B cell (primary cell): Measurements from ENCODE around the gene HS6ST3. TPM values are rescaled to one million over a fixed set of nuclear protein-coding genes. Genes with fewer than 3 reads are reported as not detected.

Experiments
- ATAC-seq: fragments of 200-7000 bp; cut with Tn5 transposase; one replicate; pipeline ENCODE4 v1.10.0; 2021; ENCODE audit warnings: low read depth, mild to moderate bottlenecking, moderate number of reproducible peaks, moderate library complexity
- CTCF ChIA-PET: fragments of 350-600 bp; sonication (Branson Sonifier 250); formaldehyde crosslinking; loops from one replicate; lab custom pipeline; 2021; ENCODE audit warnings: antibody characterized with exemption, inconsistent platforms; lab: Charles Lee
- POLR2A ChIA-PET: fragments of 350-600 bp; sonication (Branson Sonifier 250); formaldehyde crosslinking; loops from one replicate; lab custom pipeline; 2021; ENCODE audit warnings: antibody characterized with exemption; lab: Charles Lee
- DNase-seq: peaks from one replicate; pipeline ENCODE4 v3.0.0; 2013
- H2AFZ ChIP-seq: 2 replicates; pipeline ENCODE4 v1.6.1; 2012; ENCODE audit warnings: mild to moderate bottlenecking, low read depth, low read length; ENCODE audit not compliant: insufficient read depth, poor library complexity, severe bottlenecking
- H3K27ac ChIP-seq, 2 donors: 1 replicate in 1 of 2; 2 replicates in 1 of 2; pipeline ENCODE4 v1.5.1; 2012 to 2013; ENCODE audit warnings: low read length in 2 of 2, mild to moderate bottlenecking in 2 of 2, moderate library complexity in 1 of 2
- H3K27me3 ChIP-seq, 4 experiments: fragments of 200-600 bp in 1 of 4; sonication (generic) in 1 of 4; replicated peaks in 1 of 4; 1 replicate in 2 of 4; 2 replicates in 2 of 4; pipeline versions ENCODE4 v1.6.1 to v1.7.0; 2013 to 2016; ENCODE audit warnings: low read length in 3 of 4, mild to moderate bottlenecking in 2 of 4, mixed read lengths in 1 of 4, moderate library complexity in 1 of 4; ENCODE audit not compliant: insufficient read depth in 4 of 4, control insufficient read depth in 3 of 4; ENCODE audit errors: control extremely low read depth in 1 of 4
- H3K36me3 ChIP-seq, 2 experiments: replicated peaks in 1 of 2; 1 replicate in 1 of 2; 2 replicates in 1 of 2; pipeline versions ENCODE4 v1.6.1 to v1.7.1; 2013; ENCODE audit warnings: low read length in 1 of 2; ENCODE audit not compliant: insufficient read depth in 2 of 2, control insufficient read depth in 1 of 2; ENCODE audit errors: control extremely low read depth in 1 of 2, extremely low read depth in 1 of 2
- H3K4me1 ChIP-seq, 2 donors: fragments of 200-600 bp in 1 of 2; sonication (generic) in 1 of 2; 1 replicate in 1 of 2; 2 replicates in 1 of 2; pipeline versions ENCODE4 v1.5.1 to v1.6.1; 2013 to 2017; ENCODE audit warnings: low read length in 2 of 2; ENCODE audit not compliant: control insufficient read depth in 2 of 2, insufficient read depth in 2 of 2
- H3K4me2 ChIP-seq: replicated peaks from 2 replicates; pipeline ENCODE3; 2012; ENCODE audit warnings: mild to moderate bottlenecking, low read depth, low read length; ENCODE audit not compliant: poor library complexity, severe bottlenecking
- H3K4me3 ChIP-seq, 5 experiments: fragments of 200-600 bp in 1 of 5; sonication (generic) in 1 of 5; 1 replicate in 3 of 5; 2 replicates in 2 of 5; pipeline versions ENCODE4 v1.5.1 to v1.7.0; 2011 to 2016; ENCODE audit warnings: low read length in 4 of 5, mild to moderate bottlenecking in 4 of 5, low read depth in 2 of 5, control low read depth in 1 of 5, moderate library complexity in 1 of 5; ENCODE audit not compliant: insufficient read depth in 1 of 5; ENCODE audit errors: control extremely low read depth in 1 of 5, extremely low read depth in 1 of 5
- H3K79me2 ChIP-seq: fragments of 200-600 bp; sonication (generic); one replicate; pipeline ENCODE4 v1.6.0; 2016; ENCODE audit warnings: low read length; ENCODE audit not compliant: control insufficient read depth, insufficient read depth
- H3K9ac ChIP-seq: fragments of 200-600 bp; sonication (generic); 2 replicates; pipeline ENCODE4 v1.6.1; 2017; ENCODE audit warnings: mild to moderate bottlenecking, low read length, moderate library complexity
- H3K9me3 ChIP-seq, 3 donors: one replicate each; pipeline versions ENCODE4 v1.6.1 to v1.7.1; 2013; ENCODE audit warnings: low read length in 2 of 3; ENCODE audit not compliant: control insufficient read depth in 2 of 3, insufficient read depth in 1 of 3; ENCODE audit errors: control extremely low read depth in 1 of 3
- H4K20me1 ChIP-seq: 2 replicates; pipeline ENCODE4 v1.6.0; 2012; ENCODE audit warnings: mild to moderate bottlenecking, low read length; ENCODE audit not compliant: insufficient read depth, control insufficient read depth, poor library complexity, severe bottlenecking
- H3K27ac Mint-ChIP-seq: one replicate; pipeline ENCODE4 v1.8.0; 2021; ENCODE audit warnings: mixed read lengths
- H3K27me3 Mint-ChIP-seq: one replicate; pipeline ENCODE4 v1.8.0; 2021; ENCODE audit warnings: mixed read lengths
- H3K4me1 Mint-ChIP-seq: one replicate; pipeline ENCODE4 v1.8.0; 2021; ENCODE audit warnings: mixed read lengths
- H3K4me3 Mint-ChIP-seq: one replicate; pipeline ENCODE4 v1.8.0; 2021; ENCODE audit warnings: mixed read lengths
- H3K9me3 Mint-ChIP-seq: one replicate; pipeline ENCODE4 v1.8.0; 2022; ENCODE audit warnings: mixed read lengths; ENCODE audit not compliant: insufficient read depth
- EZH2 ChIP-seq: IDR thresholded peaks from 2 replicates; pipeline ENCODE4 v1.6.1; 2012; ENCODE audit warnings: borderline replicate concordance, low read depth, mild to moderate bottlenecking, moderate library complexity, low read length; ENCODE audit not compliant: insufficient read depth, poor library complexity, severe bottlenecking
- WGBS: methylation state at CpG from one replicate; pipeline ENCODE4 v1.1.5; 2013; ENCODE audit warnings: missing lambda C conversion rate; ENCODE audit not compliant: insufficient coverage; 5-methylcytosine and 5-hydroxymethylcytosine counted together
- intact Hi-C: fragments of 100-400 bp; cut with micrococcal nuclease; formaldehyde crosslinking; loops from one replicate; pipeline ENCODE4 v1.10.0; 2022
- polyA plus RNA-seq: library from polyadenylated mRNA; depleted of rRNA; stranded (reverse); fragments of >200 nt; gene quantifications from 2 replicates; pipeline ENCODE4 v1.2.3, GENCODE V29; 2012
- total RNA-seq, 2 donors: library from RNA; stranded (reverse); fragments of 120-200 nt in 1 of 2; gene quantifications; 1 replicate in 1 of 2; 2 replicates in 1 of 2; pipeline versions ENCODE4 v1.2.3 to v1.2.4, GENCODE V29; 2013 to 2022
- TF ChIP-seq, protein P1 (sequence below): fragments of 200-600 bp; IDR thresholded peaks from one replicate; pipeline ENCODE4 v1.8.0; 2022; ENCODE audit warnings: antibody characterized with exemption, mild to moderate bottlenecking

HS6ST3 gene
- total and polyA plus RNA-seq, 2 donors (not counting 1 experiment from before 2014, with no cell fraction given), result not detected

DNA sequence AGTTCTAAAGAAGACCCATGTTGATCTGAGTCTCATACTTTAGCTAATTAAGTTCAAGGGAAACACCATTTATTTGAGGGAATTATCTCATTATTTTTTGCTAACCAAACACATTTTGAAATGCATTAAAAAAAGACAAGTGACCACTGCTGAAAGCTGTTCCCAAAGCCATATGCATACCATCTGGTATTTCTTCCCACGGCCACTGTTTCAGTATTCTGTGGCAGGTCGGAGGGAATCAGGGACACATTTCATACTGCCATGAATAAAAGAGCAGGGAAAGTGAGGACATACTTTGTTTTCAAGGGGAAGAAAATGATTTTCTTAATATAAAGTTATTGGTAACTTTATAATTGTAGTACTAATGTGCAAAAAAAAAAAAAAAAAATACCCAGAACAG is 401.2 kb downstream of the HS6ST3 start:
- Histone ChIP-seq H3K9ac (no peak overlapping the region), H3K4me2 (no peak overlapping the region), H4K20me1 (no peaks in the 10 kb centered on the region), H3K36me3 (no peaks in the 10 kb centered on the region), H3K4me1 (no peaks in the 10 kb centered on the region), H3K27ac (no peak overlapping the region), H3K9me3 (peaks cover 0 to 3% (median 0%) of the 10 kb centered on the region in 3 donors), H3K27me3 (no peaks in the 10 kb centered on the region), H3K79me2 (no peaks in the 10 kb centered on the region), H3K4me3 (no peak overlapping the region), H2AFZ (no peak overlapping the region)
- ATAC-seq (no peak), DNase-seq (no peak)
- TF ChIP-seq, protein P1, sequence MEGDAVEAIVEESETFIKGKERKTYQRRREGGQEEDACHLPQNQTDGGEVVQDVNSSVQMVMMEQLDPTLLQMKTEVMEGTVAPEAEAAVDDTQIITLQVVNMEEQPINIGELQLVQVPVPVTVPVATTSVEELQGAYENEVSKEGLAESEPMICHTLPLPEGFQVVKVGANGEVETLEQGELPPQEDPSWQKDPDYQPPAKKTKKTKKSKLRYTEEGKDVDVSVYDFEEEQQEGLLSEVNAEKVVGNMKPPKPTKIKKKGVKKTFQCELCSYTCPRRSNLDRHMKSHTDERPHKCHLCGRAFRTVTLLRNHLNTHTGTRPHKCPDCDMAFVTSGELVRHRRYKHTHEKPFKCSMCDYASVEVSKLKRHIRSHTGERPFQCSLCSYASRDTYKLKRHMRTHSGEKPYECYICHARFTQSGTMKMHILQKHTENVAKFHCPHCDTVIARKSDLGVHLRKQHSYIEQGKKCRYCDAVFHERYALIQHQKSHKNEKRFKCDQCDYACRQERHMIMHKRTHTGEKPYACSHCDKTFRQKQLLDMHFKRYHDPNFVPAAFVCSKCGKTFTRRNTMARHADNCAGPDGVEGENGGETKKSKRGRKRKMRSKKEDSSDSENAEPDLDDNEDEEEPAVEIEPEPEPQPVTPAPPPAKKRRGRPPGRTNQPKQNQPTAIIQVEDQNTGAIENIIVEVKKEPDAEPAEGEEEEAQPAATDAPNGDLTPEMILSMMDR, result no peak
- TF ChIP-seq EZH2, result no peak
- Mint-ChIP-seq H3K4me3 (no peak overlapping the region), H3K4me1 (no peaks in the 10 kb centered on the region), H3K27me3 (no peaks in the 10 kb centered on the region), H3K27ac (no peak overlapping the region), H3K9me3 (peaks cover 3% of the 10 kb centered on the region)
- WGBS, result 82% methylated on average over 2 of the region's 2 CpGs
- CTCF ChIA-PET, result no interaction called here
- intact Hi-C loops, result no loop called here
- POLR2A ChIA-PET, result no interaction called here

DNA sequence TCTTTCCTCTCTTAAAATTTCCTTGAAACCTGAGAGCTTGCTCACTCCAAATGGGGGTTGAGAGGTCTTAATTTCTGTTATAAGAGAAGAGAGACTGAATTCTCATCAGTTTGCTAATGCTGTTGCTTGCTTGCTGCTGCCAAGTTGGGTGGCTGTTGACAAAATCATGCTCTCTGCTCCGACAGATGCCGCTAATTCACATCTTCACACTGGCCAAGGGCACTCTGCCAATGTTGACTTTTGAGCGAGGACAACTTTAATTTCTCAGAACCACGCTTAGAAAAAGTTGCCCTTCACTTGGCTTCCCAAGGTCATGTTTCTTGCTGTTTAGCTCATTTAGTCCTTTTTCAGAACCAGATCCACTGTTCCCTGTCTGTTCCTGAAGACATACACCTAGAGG is 402.9 kb downstream of the HS6ST3 start:
- Histone ChIP-seq H3K79me2 (no peaks in the 10 kb centered on the region), H3K27me3 (no peaks in the 10 kb centered on the region), H2AFZ (no peak overlapping the region), H3K9me3 (peaks cover 0 to 3% (median 0%) of the 10 kb centered on the region in 3 donors), H3K36me3 (no peaks in the 10 kb centered on the region), H3K27ac (no peak overlapping the region), H3K4me2 (no peak overlapping the region), H4K20me1 (no peaks in the 10 kb centered on the region), H3K9ac (no peak overlapping the region), H3K4me3 (no peak overlapping the region), H3K4me1 (no peaks in the 10 kb centered on the region)
- no peaks in the 10 kb centered on the region for H3K4me1 Mint-ChIP-seq
- H3K27ac Mint-ChIP-seq, result no peak overlapping the region
- intact Hi-C loops, result no loop called here
- POLR2A ChIA-PET, result no interaction called here
- ATAC-seq (no peak), DNase-seq (no peak)
- TF ChIP-seq, protein P1, result no peak
- TF ChIP-seq EZH2, result no peak
- no peaks in the 10 kb centered on the region for H3K27me3 Mint-ChIP-seq
- H3K9me3 Mint-ChIP-seq, result peaks cover 7% of the 10 kb centered on the region
- 100% methylated on average over 4 of the region's 4 CpGs for WGBS
- CTCF ChIA-PET, result no interaction called here
- H3K4me3 Mint-ChIP-seq, result no peak overlapping the region
